Measurements from ENCODE around the gene HES2.
"Not testable (repeated sequence)": the region's sequence is repeated elsewhere in the genome, so short reads cannot be mapped to it uniquely, and the experiment has no call there.

The HES2 gene

GRCh38 chr1:6448749-6449631, 29.3 kb upstream of the HES2 start:
- Histone ChIP-seq H3K9ac (ENCODE audit: insufficient read length) (no peak overlapping the region), H3K4me3 (peak overlapping the region; percentile 61), H3K36me3 (ENCODE audit: insufficient read depth, low read length) (no peaks in the 10 kb centered on the region), H3K9me3 (ENCODE audit: low read depth, low read length) (no peaks in the 10 kb centered on the region), H3K27ac (no peak overlapping the region)
- TF ChIP-seq EZH2 (IDR thresholded peaks at IDR 0.05) (no peak), FOXP2 (optimal IDR thresholded peaks at IDR 0.05; ENCODE audit: control extremely low read depth, extremely low read length, insufficient read depth) (no peak), POLR2AphosphoS5 (IDR thresholded peaks at IDR 0.05; ENCODE audit: borderline replicate concordance, low read depth, low read length) (no peak)
- no peak for DNase-seq (ENCODE audit: low read depth, low spot score)

- Histone ChIP-seq H3K9ac (ENCODE audit: insufficient read length) (no peak overlapping the region), H3K4me3 (no peak overlapping the region), H3K9me3 (ENCODE audit: low read depth, low read length) (no peaks in the 10 kb centered on the region), H3K36me3 (ENCODE audit: insufficient read depth, low read length) (no peaks in the 10 kb centered on the region), H3K27ac (no peak overlapping the region)
- no peak for TF ChIP-seq POLR2AphosphoS5 (IDR thresholded peaks at IDR 0.05; ENCODE audit: borderline replicate concordance, low read depth, low read length)
- peak; percentile 89 for TF ChIP-seq EZH2 (IDR thresholded peaks at IDR 0.05)
- DNase-seq (ENCODE audit: low read depth, low spot score): no peak
These were observed 28.4 kb upstream of the HES2 start for GRCh38 chr1:6447818-6448748.

DNA sequence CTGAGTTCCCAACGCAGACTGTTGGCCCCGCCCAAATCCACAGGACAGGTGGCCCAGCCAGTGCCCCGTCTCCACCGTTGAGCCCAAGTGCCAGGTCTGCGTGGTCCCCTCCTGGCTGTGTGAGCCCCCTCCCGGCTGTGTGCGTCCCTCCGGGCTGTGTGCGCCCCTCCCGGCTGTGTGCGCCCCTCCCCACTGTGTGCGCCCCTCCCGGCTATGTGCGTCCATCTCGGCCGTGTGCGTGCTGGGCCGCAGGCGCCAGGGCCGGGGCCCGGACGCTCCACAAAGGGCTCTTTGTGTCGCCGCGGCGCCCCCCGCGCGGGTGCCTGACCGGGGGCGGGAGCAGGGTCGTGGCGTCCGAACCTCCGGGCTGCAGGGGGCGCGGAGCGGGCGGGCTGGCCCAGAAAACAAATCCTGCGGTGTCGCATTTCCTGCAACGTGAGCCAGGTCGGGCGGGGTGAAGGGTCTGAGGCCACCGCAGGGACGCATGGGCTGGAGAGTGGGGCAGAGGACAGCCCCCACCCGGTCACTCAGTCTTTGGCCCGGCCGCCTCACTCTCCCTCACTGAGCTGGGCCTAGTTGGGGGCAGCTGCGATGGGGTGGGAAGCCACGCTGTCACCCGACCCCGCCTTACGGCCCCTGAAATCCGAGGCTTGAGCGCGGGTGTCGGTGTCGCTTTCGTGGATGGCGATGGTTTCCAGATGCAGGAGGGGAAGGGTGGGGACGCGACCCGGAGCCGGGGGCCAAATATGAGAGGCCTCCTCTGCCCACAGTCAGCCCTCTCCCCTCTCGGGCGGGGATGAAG, 27.5 kb upstream of the HES2 start:
- TF ChIP-seq FOXP2 (optimal IDR thresholded peaks at IDR 0.05; ENCODE audit: control extremely low read depth, extremely low read length, insufficient read depth): no peak
- no peak for TF ChIP-seq POLR2AphosphoS5 (IDR thresholded peaks at IDR 0.05; ENCODE audit: borderline replicate concordance, low read depth, low read length)
- no peak for TF ChIP-seq EZH2 (IDR thresholded peaks at IDR 0.05)
- DNase-seq (ENCODE audit: low read depth, low spot score): no peak
- Histone ChIP-seq H3K36me3 (ENCODE audit: insufficient read depth, low read length) (no peaks in the 10 kb centered on the region), H3K27ac (no peak overlapping the region), H3K9me3 (ENCODE audit: low read depth, low read length) (no peaks in the 10 kb centered on the region), H3K4me3 (no peak overlapping the region), H3K9ac (ENCODE audit: insufficient read length) (no peak overlapping the region)

DNA sequence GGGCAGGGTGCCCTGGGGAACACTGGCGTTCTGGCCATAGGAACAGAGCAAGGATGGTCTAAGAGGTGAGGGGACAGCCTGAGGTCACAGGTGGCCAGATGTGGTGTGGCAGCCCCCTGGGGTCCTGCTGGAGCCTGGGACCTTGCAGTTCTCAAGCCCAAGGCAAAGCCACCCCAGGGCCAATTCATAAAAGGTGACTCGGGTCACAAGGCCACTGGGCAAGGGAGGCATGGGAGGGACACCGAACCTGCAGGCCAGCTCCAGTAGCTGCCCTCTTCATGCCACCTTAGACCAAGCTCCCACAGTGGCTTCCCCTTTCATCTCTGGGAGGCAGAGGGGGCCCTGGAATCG, 26.9 kb upstream of the HES2 start:
- Histone ChIP-seq H3K9me3 (ENCODE audit: low read depth, low read length) (no peaks in the 10 kb centered on the region), H3K4me3 (no peak overlapping the region), H3K36me3 (ENCODE audit: insufficient read depth, low read length) (no peaks in the 10 kb centered on the region), H3K27ac (no peak overlapping the region), H3K9ac (ENCODE audit: insufficient read length) (no peak overlapping the region)
- DNase-seq (ENCODE audit: low read depth, low spot score): no peak
- TF ChIP-seq POLR2AphosphoS5 (IDR thresholded peaks at IDR 0.05; ENCODE audit: borderline replicate concordance, low read depth, low read length) (no peak), FOXP2 (optimal IDR thresholded peaks at IDR 0.05; ENCODE audit: control extremely low read depth, extremely low read length, insufficient read depth) (no peak), EZH2 (IDR thresholded peaks at IDR 0.05) (no peak)

DNA sequence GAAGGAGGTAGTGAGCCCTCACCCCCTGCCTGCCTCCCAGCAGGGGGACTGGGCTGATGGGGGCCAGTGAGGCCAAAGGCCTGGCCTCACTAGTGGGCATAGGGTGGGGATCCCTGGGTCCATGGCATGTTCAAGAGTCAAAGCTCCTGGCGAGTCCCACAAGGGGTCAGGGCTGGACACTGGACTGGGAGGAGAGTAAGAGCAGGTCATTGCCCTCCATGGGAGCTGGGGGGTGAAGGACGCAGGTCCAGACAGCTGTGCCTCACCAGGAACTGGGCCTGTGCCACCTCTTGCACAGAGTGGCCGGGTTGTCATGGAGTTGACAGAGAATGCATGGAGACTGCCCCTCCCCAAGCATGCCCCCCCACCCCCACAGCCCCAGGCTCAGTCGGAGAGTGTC, 26.2 kb upstream of the HES2 start:
- H3K4me3 ChIP-seq; DNase-seq (ENCODE audit: low read depth, low spot score); H3K36me3 ChIP-seq (ENCODE audit: insufficient read depth, low read length); H3K27ac ChIP-seq; H3K9me3 ChIP-seq (ENCODE audit: low read depth, low read length); H3K9ac ChIP-seq (ENCODE audit: insufficient read length): not testable (repeated sequence)

DNA sequence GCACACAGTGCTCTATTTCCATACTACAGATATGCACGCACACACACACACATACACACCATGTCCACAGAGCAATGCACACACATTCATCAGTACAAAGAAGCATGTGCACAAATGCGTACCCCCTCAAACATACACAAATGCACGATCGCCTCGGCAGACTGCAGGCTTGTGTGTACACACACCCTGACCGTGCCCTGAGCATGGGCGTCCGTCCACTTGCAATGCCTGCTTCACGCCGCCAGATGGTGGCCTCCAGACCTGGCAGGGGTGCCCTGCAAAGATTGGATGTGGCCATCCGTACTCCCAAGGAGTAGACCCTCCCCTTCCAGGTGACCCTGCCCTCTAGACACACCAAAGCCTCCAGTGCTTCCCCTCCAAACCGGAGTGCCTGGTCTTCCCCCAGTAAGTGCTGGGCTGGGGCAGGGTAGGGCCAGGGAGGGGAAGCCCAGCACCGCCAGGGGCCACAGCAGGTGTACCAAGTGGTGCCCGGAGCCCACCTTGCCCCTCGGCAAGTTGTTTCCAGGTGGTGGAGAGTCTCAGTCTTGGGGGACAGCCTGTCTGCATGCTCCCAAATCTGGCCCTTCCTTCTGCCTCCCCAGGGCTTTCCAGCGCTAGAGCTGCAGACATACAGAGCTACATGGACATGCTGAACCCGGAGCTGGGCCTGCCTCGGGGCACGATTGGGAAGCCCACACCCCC, 25.5 kb upstream of the HES2 start:
- no peak for TF ChIP-seq FOXP2 (optimal IDR thresholded peaks at IDR 0.05; ENCODE audit: control extremely low read depth, extremely low read length, insufficient read depth)
- H3K9ac ChIP-seq (ENCODE audit: insufficient read length): no peak overlapping the region
- no peak overlapping the region for H3K4me3 ChIP-seq
- no peaks in the 10 kb centered on the region for H3K9me3 ChIP-seq (ENCODE audit: low read depth, low read length)
- H3K27ac ChIP-seq: no peak overlapping the region
- no peaks in the 10 kb centered on the region for H3K36me3 ChIP-seq (ENCODE audit: insufficient read depth, low read length)
- DNase-seq (ENCODE audit: low read depth, low spot score): no peak

- Histone ChIP-seq H3K36me3 (ENCODE audit: insufficient read depth, low read length) (no peaks in the 10 kb centered on the region), H3K9ac (ENCODE audit: insufficient read length) (no peak overlapping the region), H3K9me3 (ENCODE audit: low read depth, low read length) (no peaks in the 10 kb centered on the region), H3K4me3 (no peak overlapping the region), H3K27ac (no peak overlapping the region)
- no peak for TF ChIP-seq POLR2AphosphoS5 (IDR thresholded peaks at IDR 0.05; ENCODE audit: borderline replicate concordance, low read depth, low read length)
- no peak for TF ChIP-seq EZH2 (IDR thresholded peaks at IDR 0.05)
- TF ChIP-seq FOXP2 (optimal IDR thresholded peaks at IDR 0.05; ENCODE audit: control extremely low read depth, extremely low read length, insufficient read depth): no peak
- no peak for DNase-seq (ENCODE audit: low read depth, low spot score)
These were observed 24.7 kb upstream of the HES2 start for GRCh38 chr1:6444377-6444776.

All from SK-N-MC (cell line).